NCI-H1436 treated with DMSO at 0.1 percent for 48 hours (cell line): Measurements from ENCODE around the gene ALKBH7.

Source experiments
- DNase-seq: peaks from one replicate; lab custom pipeline; 2025; lab: John Stamatoyannopoulos, UW

The ALKBH7 gene

DNA sequence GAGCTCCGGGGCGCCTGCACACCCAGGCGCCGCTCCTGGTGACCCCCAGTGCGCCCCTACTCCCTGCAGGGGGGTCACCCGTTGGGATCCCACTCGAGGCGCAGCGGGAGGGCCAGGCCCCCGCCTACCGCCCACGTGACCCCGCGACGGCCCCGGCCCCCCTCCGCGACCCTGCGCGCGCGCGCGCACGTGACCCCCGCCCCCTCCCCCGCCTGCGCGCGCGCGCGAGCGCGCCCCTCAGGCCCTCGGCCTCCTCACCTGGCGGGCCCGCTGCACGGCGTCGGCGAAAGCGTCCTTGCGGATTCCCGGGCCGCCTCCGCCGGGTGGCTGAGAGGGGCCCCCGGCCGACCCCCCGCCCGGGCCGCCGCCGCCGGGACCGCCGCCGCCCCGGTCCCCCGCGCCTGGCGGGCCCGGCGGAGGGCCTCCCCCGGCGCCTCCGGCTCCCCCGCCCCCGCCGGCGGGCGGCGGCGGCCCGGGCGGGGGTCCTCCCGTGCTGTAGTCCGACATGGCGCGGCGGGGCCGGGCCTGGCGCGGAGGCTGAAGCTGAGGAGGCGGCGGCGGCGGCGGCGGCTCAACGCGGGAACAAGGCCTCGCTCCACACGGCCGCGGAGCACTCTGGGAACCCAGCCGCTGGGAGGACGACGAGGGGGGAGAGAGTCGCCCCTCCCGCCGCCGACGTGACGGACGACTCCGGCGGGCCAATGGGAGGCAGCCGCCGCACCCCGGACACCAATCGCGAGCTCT lies 51.8 kb downstream of the ALKBH7 start, which contains the start of gene KHSRP:
Gene KHSRP (minus strand): TSS at position 617 of the 744 bp plus-strand sequence. CDS start 110 bp downstream, at position 507.
- DNase-seq = no peak
